ENCODE results near the gene DGAT2.

DNA sequence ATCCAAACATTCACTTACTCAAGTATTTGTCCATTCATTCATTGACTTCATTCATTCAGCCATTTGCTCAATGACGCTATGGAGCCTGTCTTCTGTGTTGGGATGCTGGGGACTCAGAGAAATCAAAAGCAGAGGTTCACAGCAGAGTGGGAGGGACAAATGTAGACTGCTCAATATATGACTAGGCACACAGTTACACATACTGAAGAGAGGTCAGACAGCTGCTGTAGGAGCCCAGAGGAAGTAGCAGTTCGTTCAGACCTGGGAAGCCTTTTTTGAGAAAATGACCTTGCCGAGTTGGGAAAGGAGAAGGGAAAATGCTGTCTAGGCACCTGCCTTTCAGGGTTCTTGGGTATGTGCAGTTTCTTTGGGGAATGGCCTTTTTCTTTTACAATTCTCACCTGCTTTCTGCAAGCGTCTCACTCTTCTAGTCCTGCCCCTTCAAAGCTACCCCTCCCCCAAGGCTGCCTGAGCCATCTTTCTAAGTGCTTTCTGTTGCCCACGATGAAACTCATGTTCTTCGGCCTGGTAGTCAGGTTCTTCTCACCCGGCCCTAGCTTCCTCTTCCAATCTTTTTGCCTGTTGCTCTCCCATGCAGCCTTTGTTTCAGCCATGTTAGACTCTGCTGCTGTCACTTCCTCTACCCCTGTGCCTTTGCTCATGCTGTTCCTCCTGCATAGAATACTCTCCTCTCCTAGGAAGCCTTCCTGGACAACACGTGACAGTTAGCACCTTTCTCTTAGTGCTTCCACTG is 42.2 kb downstream of the DGAT2 start:
- TF ChIP-seq, protein P1, sequence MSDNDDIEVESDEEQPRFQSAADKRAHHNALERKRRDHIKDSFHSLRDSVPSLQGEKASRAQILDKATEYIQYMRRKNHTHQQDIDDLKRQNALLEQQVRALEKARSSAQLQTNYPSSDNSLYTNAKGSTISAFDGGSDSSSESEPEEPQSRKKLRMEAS (CRISPR knock-in tag; IDR thresholded peaks at IDR 0.05), result no peak
- no peak for TF ChIP-seq SMAD4 (CRISPR knock-in tag; IDR thresholded peaks at IDR 0.05)
- no peak for TF ChIP-seq ZNF423 (CRISPR knock-in tag; IDR thresholded peaks at IDR 0.05)
- TF ChIP-seq, protein P2, sequence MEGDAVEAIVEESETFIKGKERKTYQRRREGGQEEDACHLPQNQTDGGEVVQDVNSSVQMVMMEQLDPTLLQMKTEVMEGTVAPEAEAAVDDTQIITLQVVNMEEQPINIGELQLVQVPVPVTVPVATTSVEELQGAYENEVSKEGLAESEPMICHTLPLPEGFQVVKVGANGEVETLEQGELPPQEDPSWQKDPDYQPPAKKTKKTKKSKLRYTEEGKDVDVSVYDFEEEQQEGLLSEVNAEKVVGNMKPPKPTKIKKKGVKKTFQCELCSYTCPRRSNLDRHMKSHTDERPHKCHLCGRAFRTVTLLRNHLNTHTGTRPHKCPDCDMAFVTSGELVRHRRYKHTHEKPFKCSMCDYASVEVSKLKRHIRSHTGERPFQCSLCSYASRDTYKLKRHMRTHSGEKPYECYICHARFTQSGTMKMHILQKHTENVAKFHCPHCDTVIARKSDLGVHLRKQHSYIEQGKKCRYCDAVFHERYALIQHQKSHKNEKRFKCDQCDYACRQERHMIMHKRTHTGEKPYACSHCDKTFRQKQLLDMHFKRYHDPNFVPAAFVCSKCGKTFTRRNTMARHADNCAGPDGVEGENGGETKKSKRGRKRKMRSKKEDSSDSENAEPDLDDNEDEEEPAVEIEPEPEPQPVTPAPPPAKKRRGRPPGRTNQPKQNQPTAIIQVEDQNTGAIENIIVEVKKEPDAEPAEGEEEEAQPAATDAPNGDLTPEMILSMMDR (IDR thresholded peaks at IDR 0.05), result no peak
- TF ChIP-seq FOXJ3 (CRISPR knock-in tag; IDR thresholded peaks at IDR 0.05; ENCODE audit: borderline replicate concordance), result no peak
- TF ChIP-seq, protein P3, sequence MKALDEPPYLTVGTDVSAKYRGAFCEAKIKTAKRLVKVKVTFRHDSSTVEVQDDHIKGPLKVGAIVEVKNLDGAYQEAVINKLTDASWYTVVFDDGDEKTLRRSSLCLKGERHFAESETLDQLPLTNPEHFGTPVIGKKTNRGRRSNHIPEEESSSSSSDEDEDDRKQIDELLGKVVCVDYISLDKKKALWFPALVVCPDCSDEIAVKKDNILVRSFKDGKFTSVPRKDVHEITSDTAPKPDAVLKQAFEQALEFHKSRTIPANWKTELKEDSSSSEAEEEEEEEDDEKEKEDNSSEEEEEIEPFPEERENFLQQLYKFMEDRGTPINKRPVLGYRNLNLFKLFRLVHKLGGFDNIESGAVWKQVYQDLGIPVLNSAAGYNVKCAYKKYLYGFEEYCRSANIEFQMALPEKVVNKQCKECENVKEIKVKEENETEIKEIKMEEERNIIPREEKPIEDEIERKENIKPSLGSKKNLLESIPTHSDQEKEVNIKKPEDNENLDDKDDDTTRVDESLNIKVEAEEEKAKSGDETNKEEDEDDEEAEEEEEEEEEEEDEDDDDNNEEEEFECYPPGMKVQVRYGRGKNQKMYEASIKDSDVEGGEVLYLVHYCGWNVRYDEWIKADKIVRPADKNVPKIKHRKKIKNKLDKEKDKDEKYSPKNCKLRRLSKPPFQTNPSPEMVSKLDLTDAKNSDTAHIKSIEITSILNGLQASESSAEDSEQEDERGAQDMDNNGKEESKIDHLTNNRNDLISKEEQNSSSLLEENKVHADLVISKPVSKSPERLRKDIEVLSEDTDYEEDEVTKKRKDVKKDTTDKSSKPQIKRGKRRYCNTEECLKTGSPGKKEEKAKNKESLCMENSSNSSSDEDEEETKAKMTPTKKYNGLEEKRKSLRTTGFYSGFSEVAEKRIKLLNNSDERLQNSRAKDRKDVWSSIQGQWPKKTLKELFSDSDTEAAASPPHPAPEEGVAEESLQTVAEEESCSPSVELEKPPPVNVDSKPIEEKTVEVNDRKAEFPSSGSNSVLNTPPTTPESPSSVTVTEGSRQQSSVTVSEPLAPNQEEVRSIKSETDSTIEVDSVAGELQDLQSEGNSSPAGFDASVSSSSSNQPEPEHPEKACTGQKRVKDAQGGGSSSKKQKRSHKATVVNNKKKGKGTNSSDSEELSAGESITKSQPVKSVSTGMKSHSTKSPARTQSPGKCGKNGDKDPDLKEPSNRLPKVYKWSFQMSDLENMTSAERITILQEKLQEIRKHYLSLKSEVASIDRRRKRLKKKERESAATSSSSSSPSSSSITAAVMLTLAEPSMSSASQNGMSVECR (CRISPR knock-in tag; IDR thresholded peaks at IDR 0.05; ENCODE audit: borderline replicate concordance), result no peak
- no peak for TF ChIP-seq FOXP1 (CRISPR knock-in tag; IDR thresholded peaks at IDR 0.05; ENCODE audit: borderline replicate concordance)
- no peak for TF ChIP-seq JUN (CRISPR knock-in tag; IDR thresholded peaks at IDR 0.05)
- TF ChIP-seq CREM (CRISPR knock-in tag; IDR thresholded peaks at IDR 0.05), result no peak
- TF ChIP-seq NR2C2 (CRISPR knock-in tag; IDR thresholded peaks at IDR 0.05), result no peak
- no peak for TF ChIP-seq NR3C1 (CRISPR knock-in tag; conservative IDR thresholded peaks at IDR 0.05; ENCODE audit: low read depth)
- TF ChIP-seq, protein P4, sequence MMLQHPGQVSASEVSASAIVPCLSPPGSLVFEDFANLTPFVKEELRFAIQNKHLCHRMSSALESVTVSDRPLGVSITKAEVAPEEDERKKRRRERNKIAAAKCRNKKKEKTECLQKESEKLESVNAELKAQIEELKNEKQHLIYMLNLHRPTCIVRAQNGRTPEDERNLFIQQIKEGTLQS (CRISPR knock-in tag; conservative IDR thresholded peaks at IDR 0.05), result no peak
- no peak for TF ChIP-seq MYBL2 (CRISPR knock-in tag; IDR thresholded peaks at IDR 0.05)

Measured in WTC11 (cell line).